SW480 (cell line): ENCODE measurements around the gene CHD1L.
"Not testable (repeated sequence)": the region's sequence is repeated elsewhere in the genome, so short reads cannot be mapped to it uniquely, and the experiment has no call there.

Source experiments
- DNase-seq: peaks from one replicate; pipeline ENCODE4 v3.0.0-alpha.2; 2016; ENCODE audit warnings: low spot score

CHD1L gene

DNA sequence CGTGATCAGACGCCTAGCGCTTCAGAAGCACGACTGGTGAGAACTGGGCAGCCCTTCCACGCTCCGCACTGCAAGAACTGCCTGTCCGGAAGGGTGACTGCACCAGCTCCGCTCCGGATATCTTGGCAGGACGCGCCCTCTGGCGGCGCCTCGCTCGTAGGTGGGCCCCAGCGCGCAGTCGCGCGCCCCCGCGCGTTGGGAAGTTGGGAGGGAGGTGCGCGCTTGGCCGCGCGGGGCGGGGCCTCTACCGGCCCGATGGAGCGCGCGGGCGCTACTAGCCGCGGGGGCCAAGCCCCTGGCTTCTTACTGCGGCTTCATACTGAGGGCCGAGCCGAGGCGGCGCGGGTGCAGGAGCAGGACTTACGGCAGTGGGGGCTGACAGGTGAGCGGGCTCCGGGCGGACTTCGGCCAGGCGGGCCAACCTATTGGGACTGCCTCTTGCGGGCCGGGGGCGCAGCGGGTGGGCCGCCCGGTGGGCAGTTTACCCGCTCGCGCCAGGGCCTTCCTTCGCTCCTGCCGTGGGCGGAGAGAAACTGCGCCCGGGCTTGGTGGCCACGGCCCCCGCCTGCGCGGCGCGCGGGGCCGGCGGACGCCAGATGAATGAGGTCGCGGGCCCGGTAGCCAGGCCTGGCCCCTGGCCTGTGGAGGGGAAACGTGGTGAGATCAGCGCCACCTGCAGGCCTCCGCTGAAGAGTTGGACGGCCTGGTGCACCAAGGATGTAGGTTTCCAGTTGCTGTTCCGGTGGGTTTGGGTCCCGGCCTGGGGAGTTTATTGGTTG is at the start of gene CHD1L:
Gene CHD1L, plus strand, starts transcription at position 236 of the 779 bp plus-strand sequence. Its CDS starts 20 bp downstream, at position 256.
- peak; percentile 94 for DNase-seq

DNA sequence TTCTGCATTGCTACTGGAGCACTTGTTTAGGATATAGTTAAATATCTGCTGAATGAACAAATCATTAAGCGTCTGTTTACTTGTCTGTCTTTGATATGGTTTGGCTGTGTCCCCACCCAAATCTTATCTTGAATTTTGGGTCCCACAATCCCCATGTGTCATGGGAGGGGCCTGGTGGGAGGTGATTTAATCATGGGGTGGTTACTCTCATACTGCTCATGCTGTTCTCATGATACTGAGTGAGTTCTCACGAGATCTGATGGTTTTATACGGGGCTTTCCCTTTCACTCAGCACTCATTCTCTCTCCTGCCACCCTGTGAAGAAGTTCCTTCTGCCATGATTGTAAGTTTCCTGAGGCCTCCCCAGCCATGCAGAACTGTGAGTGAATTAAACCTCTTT is 45.2 kb upstream of the CHD1L start:
- DNase-seq = not testable (repeated sequence)

GRCh38 chr1:147201276-147201675 is 41.2 kb upstream of the CHD1L start:
- DNase-seq = no peak

- no peak for DNase-seq
These were observed 40.7 kb upstream of the CHD1L start for GRCh38 chr1:147201786-147202185.

GRCh38 chr1:147202576-147202975 is 39.9 kb upstream of the CHD1L start:
- DNase-seq = no peak

GRCh38 chr1:147204080-147204479 is 38.4 kb upstream of the CHD1L start:
- DNase-seq = no peak

- DNase-seq = no peak
These were observed 35.3 kb upstream of the CHD1L start for GRCh38 chr1:147207192-147207591.

- DNase-seq = no peak
These were observed 33.9 kb upstream of the CHD1L start for GRCh38 chr1:147208619-147209018.

DNA sequence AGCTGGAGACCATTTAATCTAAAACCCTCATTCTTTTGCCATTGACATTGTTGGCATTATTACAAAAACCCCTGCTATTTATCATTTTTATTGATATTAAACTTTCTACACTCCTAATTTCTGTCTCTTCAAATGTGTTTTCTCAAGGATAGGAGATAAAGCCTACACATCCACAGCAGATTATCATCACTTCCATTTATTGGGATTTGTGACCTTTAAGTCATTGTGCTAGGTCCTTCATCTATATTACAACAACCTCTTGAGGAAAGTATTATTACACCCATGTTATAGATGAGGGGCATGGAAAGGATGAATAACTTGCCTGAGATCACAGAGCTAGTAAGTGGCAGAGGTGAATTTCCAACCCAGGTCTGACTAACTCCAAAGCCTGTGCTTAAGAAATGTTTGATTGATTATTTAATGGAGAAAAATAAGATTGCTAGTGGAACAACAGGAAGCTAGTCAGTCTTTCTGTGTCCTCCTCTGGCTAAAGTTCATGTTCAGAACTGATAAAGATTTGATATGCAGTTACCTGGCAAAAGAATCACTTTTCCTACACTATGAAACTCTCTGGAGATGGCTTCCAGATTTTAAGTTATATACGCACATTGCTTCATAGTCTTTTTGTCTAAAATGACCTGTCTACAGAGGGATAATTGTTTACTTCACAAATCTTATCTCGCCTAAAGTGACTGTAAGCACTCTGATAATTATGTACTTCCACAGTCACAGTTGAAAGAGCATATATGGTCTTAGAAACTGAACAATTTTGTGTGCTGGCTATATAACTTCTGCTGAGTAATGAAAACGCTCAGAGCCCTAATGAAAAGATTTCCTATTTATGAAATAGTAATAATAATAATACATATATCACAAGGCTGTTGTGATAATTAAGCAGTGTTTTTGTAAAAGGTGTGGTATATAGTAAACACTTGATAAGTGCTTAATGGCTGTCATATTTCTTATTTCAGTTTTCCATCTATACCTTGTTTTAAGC is 32.4 kb upstream of the CHD1L start:
- DNase-seq = no peak

GRCh38 chr1:147210987-147211386 is 31.5 kb upstream of the CHD1L start:
- DNase-seq = no peak

- DNase-seq = no peak
These were observed 30.9 kb upstream of the CHD1L start for GRCh38 chr1:147211577-147211976.

- DNase-seq = no peak
These were observed 29.2 kb upstream of the CHD1L start for GRCh38 chr1:147213271-147213670.

GRCh38 chr1:147214325-147214724 is 28.2 kb upstream of the CHD1L start:
- no peak for DNase-seq

- DNase-seq = no peak
These were observed 27.5 kb upstream of the CHD1L start for GRCh38 chr1:147214842-147215539.

- DNase-seq = no peak
These were observed 27.0 kb upstream of the CHD1L start for GRCh38 chr1:147215540-147215916.

- no peak for DNase-seq
These were observed 26.4 kb upstream of the CHD1L start for GRCh38 chr1:147216124-147216523.

DNA sequence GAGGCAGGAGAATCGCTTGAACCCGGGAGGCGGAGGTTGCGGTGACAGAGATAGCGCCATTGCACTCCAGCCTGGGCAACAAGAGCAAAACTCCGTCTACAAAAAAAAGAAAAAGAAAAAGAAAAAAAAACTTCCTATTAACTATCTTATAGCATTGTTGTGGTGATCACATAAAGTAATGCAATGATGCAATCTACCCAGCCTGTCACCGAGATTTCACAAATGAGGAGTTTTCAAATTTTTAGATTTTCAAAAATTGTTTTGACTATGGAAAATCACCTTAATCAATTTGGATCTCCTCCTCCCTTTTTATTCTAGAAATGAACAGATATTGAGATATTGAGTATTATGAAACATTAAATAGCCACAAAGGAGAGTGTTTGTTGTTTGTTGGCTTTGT is 25.3 kb upstream of the CHD1L start:
- no peak for DNase-seq

DNA sequence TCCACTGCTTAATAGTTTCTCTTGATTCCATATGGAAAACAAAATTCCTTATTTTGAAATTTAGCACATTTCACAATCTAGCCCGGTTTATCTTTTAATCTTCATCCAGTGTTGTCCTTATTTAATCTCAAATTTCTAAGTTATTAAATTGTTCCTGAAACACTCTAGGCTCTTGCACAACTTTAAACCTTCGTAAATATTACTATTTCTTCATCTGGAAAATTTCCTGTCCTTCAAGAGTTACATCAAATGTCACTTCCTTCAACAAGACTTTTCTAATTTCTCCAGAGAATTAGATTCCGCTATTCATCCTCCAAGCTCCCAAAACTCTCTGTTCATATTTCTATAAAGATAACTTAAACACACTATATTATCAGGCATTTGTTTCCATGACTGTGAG is 23.9 kb upstream of the CHD1L start:
- DNase-seq = no peak

- no peak for DNase-seq
These were observed 18.5 kb upstream of the CHD1L start for GRCh38 chr1:147223740-147224615.

GRCh38 chr1:147225193-147225730 is 17.2 kb upstream of the CHD1L start, which contains the start of gene FMO5:
FMO5 (minus strand) TSS chr1:147225339; CDS start chr1:147225029, 310 bp downstream.
- DNase-seq = peak; percentile 46

GRCh38 chr1:147231032-147231431 is 11.5 kb upstream of the CHD1L start:
- not testable (repeated sequence) for DNase-seq
